Loucy (cell line): ENCODE results near the gene OR52E2.

ENCODE experiments used
- H2AFZ ChIP-seq: fragments of 200-600 bp; sonication (generic); 2 replicates; pipeline ENCODE4 v1.6.0; 2016; ENCODE audit warnings: antibody characterized with exemption, mild to moderate bottlenecking, low read length, moderate library complexity
- H3F3A ChIP-seq: fragments of 200-600 bp; 2 replicates; pipeline ENCODE4 v1.6.0; 2016; ENCODE audit warnings: antibody characterized with exemption, low read depth, mild to moderate bottlenecking
- H3K27me3 ChIP-seq: fragments of 200-600 bp; sonication (generic); 2 replicates; pipeline ENCODE4 v1.6.1; 2014; ENCODE audit warnings: low read length, mild to moderate bottlenecking; ENCODE audit not compliant: insufficient read depth, poor library complexity, severe bottlenecking
- H3K36me3 ChIP-seq: fragments of 200-600 bp; sonication (generic); 2 replicates; pipeline ENCODE4 v1.6.1; 2016; ENCODE audit warnings: low read length; ENCODE audit not compliant: insufficient read depth
- H3K4me1 ChIP-seq: fragments of 200-600 bp; sonication (generic); 2 replicates; pipeline ENCODE4 v1.5.1; 2014; ENCODE audit warnings: low read length, mild to moderate bottlenecking; ENCODE audit not compliant: insufficient read depth, poor library complexity, severe bottlenecking
- H3K4me2 ChIP-seq: fragments of 200-600 bp; sonication (generic); 2 replicates; pipeline ENCODE4 v1.6.0; 2014; ENCODE audit warnings: antibody characterized with exemption, low read length, low read depth, mild to moderate bottlenecking; ENCODE audit not compliant: poor library complexity, severe bottlenecking
- H3K4me3 ChIP-seq: fragments of 200-600 bp; sonication (generic); 2 replicates; pipeline ENCODE4 v1.5.1; 2014; ENCODE audit warnings: low read length, mild to moderate bottlenecking, mixed read lengths; ENCODE audit not compliant: poor library complexity, severe bottlenecking
- H3K79me2 ChIP-seq: fragments of 200-600 bp; sonication (generic); 2 replicates; pipeline ENCODE4 v1.6.1; 2014; ENCODE audit warnings: low read length; ENCODE audit not compliant: insufficient read depth
- H3K9ac ChIP-seq: fragments of 200-600 bp; sonication (generic); 2 replicates; pipeline ENCODE4 v1.6.0; 2014; ENCODE audit warnings: mild to moderate bottlenecking, low read depth, low read length, moderate library complexity; ENCODE audit not compliant: poor library complexity, severe bottlenecking
- H3K9me2 ChIP-seq: fragments of 200-600 bp; sonication (generic); replicated peaks from 2 replicates; pipeline ENCODE4 v1.6.1; 2016; ENCODE audit warnings: low read depth, low read length, mixed read lengths
- H3K9me3 ChIP-seq: fragments of 200-600 bp; sonication (generic); 2 replicates; pipeline ENCODE4 v1.6.1; 2014; ENCODE audit warnings: mild to moderate bottlenecking, antibody characterized with exemption, low read length, low read depth; ENCODE audit not compliant: insufficient read depth
- H4K20me1 ChIP-seq: fragments of 200-600 bp; sonication (generic); 2 replicates; pipeline ENCODE4 v1.6.0; 2014; ENCODE audit warnings: antibody characterized with exemption, low read length, mild to moderate bottlenecking; ENCODE audit not compliant: insufficient read depth, poor library complexity, severe bottlenecking
- EZH2phosphoT487 ChIP-seq: fragments of 200-600 bp; IDR thresholded peaks from 2 replicates; pipeline ENCODE4 v1.6.1; 2018; ENCODE audit warnings: antibody characterized with exemption, mild to moderate bottlenecking, moderate library complexity, borderline replicate concordance
- TF ChIP-seq, protein P1 (sequence below): fragments of 200-600 bp; sonication (generic); conservative IDR thresholded peaks from 2 replicates; pipeline ENCODE4 v1.5.1; 2014; ENCODE audit warnings: mild to moderate bottlenecking, antibody characterized with exemption, low read length

OR52E2 gene

DNA sequence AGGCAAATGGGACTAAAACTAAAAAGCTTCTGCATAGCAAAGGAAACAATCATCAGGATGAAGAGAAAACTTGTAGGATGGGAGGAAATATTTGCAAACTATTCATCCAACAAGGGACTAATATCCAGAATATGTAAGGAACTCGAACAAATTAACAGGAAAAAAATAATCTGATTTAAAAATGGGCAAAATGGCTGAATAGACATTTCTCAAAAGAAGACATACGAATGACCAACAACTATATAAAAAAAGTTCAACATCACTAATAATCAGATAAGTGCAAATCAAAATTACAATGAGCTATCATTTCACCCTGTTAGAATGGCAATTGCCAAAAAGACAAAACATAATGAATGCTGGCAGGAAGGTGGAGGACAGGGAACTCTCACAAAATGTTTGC is 22.0 kb upstream of the OR52E2 start:
- no peak overlapping the region for H2AFZ ChIP-seq
- H3K4me3 ChIP-seq, result no peak overlapping the region
- H3K27me3 ChIP-seq, result no peaks in the 10 kb centered on the region
- H3K9me3 ChIP-seq, result no peaks in the 10 kb centered on the region
- no peaks in the 10 kb centered on the region for H3F3A ChIP-seq
- no peak overlapping the region for H3K9ac ChIP-seq
- TF ChIP-seq, protein P1, sequence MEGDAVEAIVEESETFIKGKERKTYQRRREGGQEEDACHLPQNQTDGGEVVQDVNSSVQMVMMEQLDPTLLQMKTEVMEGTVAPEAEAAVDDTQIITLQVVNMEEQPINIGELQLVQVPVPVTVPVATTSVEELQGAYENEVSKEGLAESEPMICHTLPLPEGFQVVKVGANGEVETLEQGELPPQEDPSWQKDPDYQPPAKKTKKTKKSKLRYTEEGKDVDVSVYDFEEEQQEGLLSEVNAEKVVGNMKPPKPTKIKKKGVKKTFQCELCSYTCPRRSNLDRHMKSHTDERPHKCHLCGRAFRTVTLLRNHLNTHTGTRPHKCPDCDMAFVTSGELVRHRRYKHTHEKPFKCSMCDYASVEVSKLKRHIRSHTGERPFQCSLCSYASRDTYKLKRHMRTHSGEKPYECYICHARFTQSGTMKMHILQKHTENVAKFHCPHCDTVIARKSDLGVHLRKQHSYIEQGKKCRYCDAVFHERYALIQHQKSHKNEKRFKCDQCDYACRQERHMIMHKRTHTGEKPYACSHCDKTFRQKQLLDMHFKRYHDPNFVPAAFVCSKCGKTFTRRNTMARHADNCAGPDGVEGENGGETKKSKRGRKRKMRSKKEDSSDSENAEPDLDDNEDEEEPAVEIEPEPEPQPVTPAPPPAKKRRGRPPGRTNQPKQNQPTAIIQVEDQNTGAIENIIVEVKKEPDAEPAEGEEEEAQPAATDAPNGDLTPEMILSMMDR, result no peak
- no peak for TF ChIP-seq EZH2phosphoT487
- no peaks in the 10 kb centered on the region for H3K79me2 ChIP-seq
- H3K4me2 ChIP-seq, result no peak overlapping the region
- no peaks in the 10 kb centered on the region for H3K36me3 ChIP-seq
- H3K9me2 ChIP-seq, result no peaks in the 10 kb centered on the region
- H3K4me1 ChIP-seq, result no peaks in the 10 kb centered on the region
- H4K20me1 ChIP-seq, result no peaks in the 10 kb centered on the region

DNA sequence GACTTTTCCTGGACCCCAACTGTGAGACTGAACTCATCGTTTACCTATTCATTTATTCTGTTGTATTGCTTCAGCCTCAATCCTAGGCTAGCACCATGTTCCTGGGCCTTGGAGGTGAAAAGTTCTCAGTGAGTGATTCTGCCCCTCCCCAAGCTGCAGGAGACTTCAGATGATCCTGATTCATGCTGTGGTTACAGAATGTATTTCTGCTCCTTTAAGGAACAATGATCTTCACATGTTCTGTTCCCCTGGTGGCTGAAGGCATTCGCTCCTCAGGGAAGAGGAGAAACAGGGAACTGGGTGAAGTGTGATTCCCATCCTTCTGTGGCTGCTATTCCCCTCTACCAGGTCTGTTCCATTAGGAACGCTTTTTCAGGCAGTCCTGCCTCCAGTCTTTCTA is 12.4 kb upstream of the OR52E2 start:
- TF ChIP-seq, protein P1, result no peak
- TF ChIP-seq EZH2phosphoT487, result no peak
- no peak overlapping the region for H3K9ac ChIP-seq
- H3K4me3 ChIP-seq, result no peak overlapping the region
- H3K79me2 ChIP-seq, result no peaks in the 10 kb centered on the region
- no peaks in the 10 kb centered on the region for H3F3A ChIP-seq
- H2AFZ ChIP-seq, result no peak overlapping the region
- H3K27me3 ChIP-seq, result no peaks in the 10 kb centered on the region
- H3K9me3 ChIP-seq, result no peaks in the 10 kb centered on the region
- no peaks in the 10 kb centered on the region for H3K4me1 ChIP-seq
- H3K9me2 ChIP-seq, result no peaks in the 10 kb centered on the region
- no peaks in the 10 kb centered on the region for H4K20me1 ChIP-seq
- H3K4me2 ChIP-seq, result no peak overlapping the region
- H3K36me3 ChIP-seq, result no peaks in the 10 kb centered on the region

DNA sequence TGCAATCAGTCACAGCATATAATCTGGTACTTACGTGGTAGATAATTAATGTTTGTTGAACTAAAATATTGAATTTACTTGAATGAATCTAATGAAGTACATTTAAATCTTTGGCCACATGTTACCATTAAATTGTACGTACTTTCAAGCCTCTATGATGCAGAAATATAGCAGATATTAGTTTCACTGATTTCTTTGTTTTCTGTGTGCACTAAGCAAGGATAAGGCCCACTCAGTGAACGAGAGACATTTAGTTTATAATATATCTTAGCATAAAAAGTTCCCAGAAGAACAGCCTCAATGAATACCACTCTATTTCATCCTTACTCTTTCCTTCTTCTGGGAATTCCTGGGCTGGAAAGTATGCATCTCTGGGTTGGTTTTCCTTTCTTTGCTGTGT is 9.8 kb upstream of the OR52E2 start, which contains the start of gene OR52E1:
Gene OR52E1 (plus strand): TSS at position 301 of the 400 bp plus-strand sequence.
- TF ChIP-seq, protein P1, result no peak
- TF ChIP-seq EZH2phosphoT487, result no peak
- no peak within 1 kb of the TSS for H3K4me2 ChIP-seq
- H3K9me3 ChIP-seq, result no peaks in the 10 kb centered on the region
- H3K9ac ChIP-seq, result no peak within 1 kb of the TSS
- H3K4me1 ChIP-seq, result no peaks in the 10 kb centered on the region
- no peaks in the 10 kb centered on the region for H3K27me3 ChIP-seq
- no peak within 1 kb of the TSS for H3K4me3 ChIP-seq
- no peaks in the 10 kb centered on the region for H3K9me2 ChIP-seq
- no peak within 1 kb of the TSS for H2AFZ ChIP-seq
- no peaks in the 10 kb centered on the region for H4K20me1 ChIP-seq
- no peaks in the 10 kb centered on the region for H3F3A ChIP-seq
- H3K79me2 ChIP-seq, result no peaks in the 10 kb centered on the region
- H3K36me3 ChIP-seq, result no peaks in the 10 kb centered on the region
